Type B pancreatic cell (in vitro differentiated cells): ENCODE data around the gene EMSY. TPM values are rescaled to one million over a fixed set of nuclear protein-coding genes. Genes with fewer than 3 reads are reported as not detected.

ENCODE experiments used
- DNase-seq: peaks from one replicate; pipeline ENCODE4 v3.0.0; 2021; ENCODE audit warnings: mixed read lengths; ENCODE audit not compliant: unreplicated experiment; ENCODE audit errors: extremely low spot score
- H3K27ac Mint-ChIP-seq: 2 replicates; pipeline ENCODE4 v1.8.0; 2021; ENCODE audit warnings: mild to moderate bottlenecking, mixed read lengths
- H3K27me3 Mint-ChIP-seq: 2 replicates; pipeline ENCODE4 v1.8.0; 2021; ENCODE audit warnings: mixed read lengths
- H3K36me3 Mint-ChIP-seq: 2 replicates; pipeline ENCODE4 v1.8.0; 2021; ENCODE audit warnings: mixed read lengths
- H3K4me1 Mint-ChIP-seq: one replicate; pipeline ENCODE4 v1.8.0; 2021; ENCODE audit warnings: mixed read lengths; ENCODE audit not compliant: unreplicated experiment
- H3K4me3 Mint-ChIP-seq: 2 replicates; pipeline ENCODE4 v1.8.0; 2021; ENCODE audit warnings: mild to moderate bottlenecking, mixed read lengths
- H3K9me3 Mint-ChIP-seq: 2 replicates; pipeline ENCODE4 v1.8.0; 2021; ENCODE audit warnings: mixed read lengths
- CTCF ChIP-seq: fragments of 200-600 bp; sonication (generic); conservative IDR thresholded peaks from 2 replicates; pipeline ENCODE4 v1.5.0; 2021; ENCODE audit warnings: antibody characterized with exemption, mild to moderate bottlenecking
- total RNA-seq: library from RNA; stranded (reverse); gene quantifications from 2 replicates; pipeline ENCODE4 v1.2.1, GENCODE V29; 2021; ENCODE audit warnings: low replicate concordance

The EMSY gene
- total RNA-seq, 1 donor from 2014 or later = 32.3 TPM

DNA sequence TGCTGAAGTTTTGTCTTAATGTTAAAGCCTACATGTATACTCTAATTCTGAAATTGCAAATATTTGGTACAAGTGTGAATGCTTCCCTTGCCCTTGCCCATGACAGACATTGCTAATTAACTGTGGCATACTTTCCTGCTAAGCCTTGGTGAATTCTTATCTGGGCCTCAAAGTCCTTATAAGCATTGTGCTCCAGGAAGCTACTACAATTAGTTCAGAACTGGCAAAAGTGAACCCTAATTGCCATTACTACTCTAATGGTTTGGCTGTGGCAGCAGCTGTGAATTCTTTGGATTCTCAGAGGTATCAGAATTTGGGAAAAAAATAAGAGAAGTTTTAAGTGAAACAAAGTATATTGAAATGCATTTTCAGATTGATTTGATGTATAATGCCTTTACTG lies 24.3 kb downstream of the EMSY start:
- no peak for DNase-seq
- peaks cover 25% of the 10 kb centered on the region for H3K36me3 Mint-ChIP-seq
- no peak overlapping the region for H3K27ac Mint-ChIP-seq
- no peak overlapping the region for H3K4me3 Mint-ChIP-seq
- TF ChIP-seq CTCF = no peak
- peaks cover 5% of the 10 kb centered on the region for H3K4me1 Mint-ChIP-seq
- no peaks in the 10 kb centered on the region for H3K27me3 Mint-ChIP-seq
- H3K9me3 Mint-ChIP-seq = no peaks in the 10 kb centered on the region

DNA sequence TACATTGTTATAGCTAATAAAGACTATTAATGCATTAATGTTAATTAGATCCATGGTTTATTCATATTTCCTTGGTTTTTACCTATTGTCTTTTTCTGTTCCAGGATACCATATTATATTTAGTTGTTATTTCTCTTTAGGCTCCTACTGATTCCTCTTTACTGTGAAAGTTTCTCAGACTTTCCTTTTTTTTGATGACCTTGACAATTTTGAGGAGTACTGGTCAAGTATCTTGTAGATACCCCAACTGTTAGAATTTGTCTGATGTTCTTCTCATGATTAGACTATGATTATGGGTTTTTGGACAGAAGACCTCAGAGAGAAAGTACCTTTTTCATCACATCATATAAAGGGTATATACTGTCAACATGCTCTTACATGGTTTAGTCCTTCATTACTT lies 26.6 kb downstream of the EMSY start:
- H3K27me3 Mint-ChIP-seq = no peaks in the 10 kb centered on the region
- no peak for TF ChIP-seq CTCF
- H3K9me3 Mint-ChIP-seq = no peaks in the 10 kb centered on the region
- H3K4me3 Mint-ChIP-seq = no peak overlapping the region
- peaks cover 29% of the 10 kb centered on the region for H3K36me3 Mint-ChIP-seq
- no peak for DNase-seq
- no peak overlapping the region for H3K27ac Mint-ChIP-seq
- no peaks in the 10 kb centered on the region for H3K4me1 Mint-ChIP-seq

DNA sequence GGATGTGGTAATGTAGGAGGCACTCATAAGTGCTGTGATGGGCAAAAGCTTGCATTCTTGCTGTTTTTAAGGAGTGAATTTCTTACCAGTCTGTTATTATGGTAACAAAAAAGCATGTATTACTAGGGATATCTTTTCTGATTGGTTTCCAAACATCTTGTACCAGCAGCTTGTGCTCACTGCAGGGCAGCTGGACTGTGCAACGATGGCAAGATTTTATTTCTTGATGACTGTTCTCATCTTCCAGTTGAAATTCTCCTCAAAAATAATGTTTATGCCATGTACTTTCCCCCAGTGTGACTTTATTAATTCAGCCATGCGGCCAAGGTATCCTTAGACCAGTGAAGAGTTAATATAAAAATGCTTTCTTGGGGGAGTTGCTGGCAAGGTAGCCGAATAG lies 35.4 kb downstream of the EMSY start:
- Mint-ChIP-seq H3K27me3 (no peaks in the 10 kb centered on the region), H3K27ac (no peak overlapping the region), H3K4me3 (no peak overlapping the region), H3K4me1 (no peaks in the 10 kb centered on the region), H3K36me3 (peaks cover 56% of the 10 kb centered on the region), H3K9me3 (peaks cover 17% of the 10 kb centered on the region)
- DNase-seq = no peak
- no peak for TF ChIP-seq CTCF

GRCh38 chr11:76491644-76492043 lies 46.8 kb downstream of the EMSY start:
- no peaks in the 10 kb centered on the region for H3K4me1 Mint-ChIP-seq
- no peak overlapping the region for H3K27ac Mint-ChIP-seq
- peaks cover 34% of the 10 kb centered on the region for H3K36me3 Mint-ChIP-seq
- no peaks in the 10 kb centered on the region for H3K27me3 Mint-ChIP-seq
- no peak for TF ChIP-seq CTCF
- DNase-seq = no peak
- H3K4me3 Mint-ChIP-seq = no peak overlapping the region
- no peaks in the 10 kb centered on the region for H3K9me3 Mint-ChIP-seq

- no peak overlapping the region for H3K27ac Mint-ChIP-seq
- DNase-seq = no peak
- H3K4me1 Mint-ChIP-seq = no peaks in the 10 kb centered on the region
- H3K4me3 Mint-ChIP-seq = no peak overlapping the region
- no peaks in the 10 kb centered on the region for H3K27me3 Mint-ChIP-seq
- no peak for TF ChIP-seq CTCF
- peaks cover 38% of the 10 kb centered on the region for H3K36me3 Mint-ChIP-seq
- no peaks in the 10 kb centered on the region for H3K9me3 Mint-ChIP-seq
Observed at GRCh38 chr11:76493040-76493439, 48.2 kb downstream of the EMSY start.
